GM21447 (cell line): Measurements from ENCODE around the gene SLC15A3.

ENCODE experiments used
- ATAC-seq: cut with Tn5 transposase; IDR thresholded peaks from one replicate; pipeline ENCODE4 v1.9.1; 2021; ENCODE audit not compliant: unreplicated experiment

SLC15A3 gene

DNA sequence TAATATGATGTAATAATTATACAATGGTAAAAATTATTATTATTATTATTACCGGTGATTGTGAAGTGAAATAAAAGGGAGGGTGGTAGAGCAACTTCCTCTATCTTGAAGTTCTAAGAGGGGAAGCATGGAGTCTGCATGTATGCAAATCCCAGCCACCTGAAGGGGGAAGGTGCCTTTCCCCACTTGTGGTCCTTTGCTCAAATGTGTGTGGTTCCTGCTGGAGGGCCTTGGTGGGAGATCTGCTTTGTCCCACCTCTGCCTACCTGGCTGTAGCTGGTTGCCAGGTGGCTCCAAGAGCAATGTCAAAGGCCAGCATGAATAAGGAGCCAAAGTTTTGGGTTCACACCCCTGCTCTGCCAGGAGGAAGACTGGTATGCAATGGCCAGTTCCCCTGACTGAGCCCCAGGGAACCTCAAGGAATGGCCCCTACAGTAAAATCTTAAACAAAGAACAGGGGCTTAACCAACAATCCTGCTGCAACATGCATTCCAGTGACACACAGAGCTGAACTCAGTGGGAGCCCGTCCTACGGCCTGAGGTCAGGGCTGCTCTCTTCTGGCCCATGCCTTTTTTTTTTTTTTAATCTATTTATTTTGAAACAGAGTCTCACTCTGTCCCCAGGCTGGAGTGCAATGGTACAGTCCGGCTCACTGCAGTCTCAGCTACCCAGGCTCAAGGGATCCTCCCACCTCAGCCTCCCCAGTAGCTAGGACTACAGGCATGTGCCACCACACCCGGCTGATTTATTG is 19.2 kb downstream of the SLC15A3 start:
- ATAC-seq = no peak

GRCh38 chr11:60931917-60932316 is 20.1 kb downstream of the SLC15A3 start:
- ATAC-seq = no peak

GRCh38 chr11:60930394-60930793 is 21.6 kb downstream of the SLC15A3 start:
- no peak for ATAC-seq

- ATAC-seq = no peak
Measured at GRCh38 chr11:60929764-60930163, 22.2 kb downstream of the SLC15A3 start.

DNA sequence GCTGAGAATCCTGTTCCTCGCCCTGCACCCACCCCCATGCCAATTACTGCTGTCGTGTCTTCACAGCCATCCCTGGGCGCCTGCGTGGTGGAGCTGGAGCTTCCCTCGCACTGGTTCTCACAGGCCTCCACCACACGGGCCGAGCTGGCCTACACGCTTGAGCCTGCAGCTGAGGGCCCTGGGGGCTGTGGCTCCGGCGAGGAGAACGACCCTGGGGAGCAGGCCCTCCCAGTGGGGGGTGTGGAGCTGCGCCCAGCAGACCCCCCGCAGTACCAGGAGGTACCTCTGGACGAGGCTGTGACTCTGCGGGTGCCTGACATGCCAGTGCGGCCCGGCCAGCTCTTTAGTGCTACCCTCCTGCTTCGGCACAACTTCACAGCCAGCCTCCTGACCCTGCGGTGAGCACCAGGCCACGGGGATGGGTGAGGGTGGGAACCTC is 23.4 kb downstream of the SLC15A3 start:
- no peak for ATAC-seq

DNA sequence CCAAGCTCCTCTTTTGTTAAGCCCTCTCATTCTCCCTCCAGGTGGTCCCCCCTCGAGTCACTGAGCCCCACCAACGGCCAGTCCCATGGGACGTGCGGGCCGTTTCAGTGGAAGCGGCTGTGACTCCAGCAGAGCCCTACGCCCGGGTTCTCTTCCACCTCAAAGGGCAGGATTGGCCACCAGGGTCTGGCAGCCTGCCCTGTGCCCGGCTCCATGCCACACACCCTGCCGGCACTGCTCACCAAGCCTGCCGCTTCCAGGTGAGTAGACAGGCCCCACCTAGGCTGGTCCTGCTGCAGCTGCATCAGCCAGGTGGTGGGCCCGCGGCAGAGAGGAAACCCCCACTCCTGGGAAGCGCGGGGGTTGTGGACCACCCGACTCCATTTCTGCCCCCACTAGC is 24.4 kb downstream of the SLC15A3 start:
- no peak for ATAC-seq

DNA sequence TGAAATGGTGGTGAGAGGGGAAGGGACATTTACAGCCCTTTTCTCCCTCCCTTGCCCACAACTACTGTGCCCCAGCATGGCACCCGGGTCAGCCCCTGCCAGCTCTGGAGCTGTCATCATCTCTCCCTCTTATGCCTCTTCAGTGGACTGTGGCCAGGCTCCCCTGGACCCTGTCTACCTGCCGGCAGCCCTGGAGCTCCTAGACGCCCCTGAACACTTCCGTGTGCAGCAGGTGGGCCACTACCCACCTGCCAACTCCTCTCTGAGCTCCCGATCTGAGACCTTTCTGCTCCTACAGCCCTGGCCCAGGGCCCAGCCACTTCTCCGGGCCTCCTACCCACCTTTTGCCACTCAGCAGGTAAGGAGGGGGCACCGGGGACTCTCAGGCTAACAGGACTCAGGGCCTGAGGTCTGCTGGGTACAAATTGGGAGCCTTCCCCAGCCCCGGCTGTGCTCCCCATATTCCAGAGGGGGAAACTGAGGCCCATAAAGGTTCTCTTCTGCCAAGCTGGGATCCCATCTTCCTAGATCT is 24.8 kb downstream of the SLC15A3 start:
- no peak for ATAC-seq

DNA sequence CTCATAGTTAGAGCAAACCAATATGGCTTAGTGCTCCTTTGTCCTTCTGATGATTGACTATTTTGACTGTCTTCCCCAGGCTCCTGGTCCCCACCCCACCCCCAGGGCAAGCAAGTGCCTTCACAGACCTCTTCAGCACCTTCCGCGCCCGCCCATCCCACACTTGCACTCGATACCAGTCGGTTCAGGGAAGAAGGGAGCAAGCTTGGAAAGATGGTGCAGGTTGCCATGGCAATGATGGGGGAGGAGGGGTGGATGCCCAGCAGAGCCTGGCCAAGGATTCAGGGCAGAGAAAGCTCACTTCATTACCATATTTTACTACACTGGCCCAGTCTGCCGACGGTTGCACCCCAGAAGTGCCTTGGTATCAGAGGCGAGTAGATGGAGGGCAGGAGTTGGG is 25.5 kb downstream of the SLC15A3 start:
- no peak for ATAC-seq

GRCh38 chr11:60925868-60926267 is 26.1 kb downstream of the SLC15A3 start:
- no peak for ATAC-seq

DNA sequence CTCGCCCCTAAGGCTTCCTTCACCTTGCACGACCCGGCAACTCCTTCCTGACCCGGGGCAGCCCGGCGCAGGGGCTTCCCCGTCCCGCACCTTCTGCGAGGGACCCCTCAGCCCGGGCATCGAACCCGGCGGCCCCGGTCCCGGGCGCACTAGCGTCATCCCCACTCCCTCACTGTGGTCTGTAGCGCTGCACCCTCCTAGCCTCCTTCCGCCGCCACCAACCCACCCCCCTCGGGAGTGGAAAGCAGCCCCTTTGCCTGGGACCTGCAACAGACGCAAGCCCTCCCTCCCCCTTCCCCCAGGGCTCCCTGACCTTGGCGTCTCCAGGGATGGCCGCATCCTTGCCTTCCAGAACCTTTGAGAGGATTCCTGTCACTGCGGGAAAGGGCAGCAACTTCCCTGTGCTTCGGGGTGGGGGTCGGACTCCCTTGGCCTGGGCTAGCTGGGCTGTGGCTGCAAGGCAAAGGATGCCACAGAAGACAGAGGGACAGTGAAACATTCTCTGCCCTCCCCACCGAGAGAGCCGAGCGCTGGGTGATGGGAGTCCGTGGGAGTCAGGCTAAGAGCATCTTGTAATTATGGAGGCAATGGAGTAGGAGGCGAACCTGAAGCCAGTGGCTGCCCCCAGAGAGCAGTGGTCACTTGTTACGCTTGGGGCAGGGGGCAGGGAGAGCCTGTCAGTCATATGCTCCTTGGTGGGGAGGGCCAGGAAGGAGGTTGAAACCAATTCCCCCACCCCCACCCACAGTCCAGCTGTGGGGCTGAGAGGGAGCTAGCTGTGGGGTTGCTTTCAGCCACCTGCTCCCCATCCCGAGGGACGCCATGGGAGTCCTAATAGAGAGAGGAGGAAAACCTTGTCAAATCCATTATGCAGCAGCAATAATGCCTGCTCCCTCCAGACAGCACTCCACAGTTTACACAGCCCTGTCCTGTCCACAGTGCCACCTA is 26.8 kb downstream of the SLC15A3 start:
- ATAC-seq = no peak

GRCh38 chr11:60924110-60924905 is 27.7 kb downstream of the SLC15A3 start, which contains the start of gene TMEM132A:
TSS of gene TMEM132A (plus strand) at chr11:60924460. CDS start at chr11:60924634, 174 bp downstream.
- no peak for ATAC-seq

DNA sequence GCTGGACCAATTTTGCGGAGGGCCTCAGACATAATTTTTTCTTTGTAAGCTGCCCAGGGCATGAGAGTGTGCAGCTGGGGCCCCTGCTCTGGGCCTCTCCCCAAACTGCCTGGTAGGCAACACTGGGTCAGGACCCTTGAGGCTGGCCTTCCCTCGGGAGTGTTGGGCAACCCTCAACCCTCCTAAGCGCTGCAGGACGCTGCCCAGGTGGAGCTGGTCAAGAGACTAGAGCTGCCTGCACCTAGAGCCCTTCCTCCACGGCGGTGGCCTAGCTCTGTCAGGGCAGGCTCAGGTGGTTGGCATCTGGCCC is 28.2 kb downstream of the SLC15A3 start:
- ATAC-seq = no peak

DNA sequence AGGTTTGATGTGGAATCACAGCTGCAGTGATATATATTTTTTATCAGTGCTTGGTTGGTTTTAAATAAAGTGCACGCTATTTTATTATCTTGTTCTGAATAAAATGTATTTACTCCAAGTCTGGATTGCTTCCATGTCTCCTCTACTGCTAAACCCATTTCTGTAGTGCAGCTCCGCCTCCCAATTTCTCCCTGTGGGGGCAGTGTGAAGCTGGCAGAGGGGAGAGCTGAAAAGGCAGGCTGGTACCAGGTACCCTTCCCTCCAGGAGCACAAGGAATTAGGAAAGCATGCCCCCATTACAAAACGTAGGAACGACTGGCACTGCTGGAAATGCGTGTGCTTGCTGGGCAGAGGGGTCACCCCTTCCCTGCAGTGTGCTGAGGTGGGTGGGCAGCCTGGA is 28.6 kb downstream of the SLC15A3 start:
- ATAC-seq = no peak

DNA sequence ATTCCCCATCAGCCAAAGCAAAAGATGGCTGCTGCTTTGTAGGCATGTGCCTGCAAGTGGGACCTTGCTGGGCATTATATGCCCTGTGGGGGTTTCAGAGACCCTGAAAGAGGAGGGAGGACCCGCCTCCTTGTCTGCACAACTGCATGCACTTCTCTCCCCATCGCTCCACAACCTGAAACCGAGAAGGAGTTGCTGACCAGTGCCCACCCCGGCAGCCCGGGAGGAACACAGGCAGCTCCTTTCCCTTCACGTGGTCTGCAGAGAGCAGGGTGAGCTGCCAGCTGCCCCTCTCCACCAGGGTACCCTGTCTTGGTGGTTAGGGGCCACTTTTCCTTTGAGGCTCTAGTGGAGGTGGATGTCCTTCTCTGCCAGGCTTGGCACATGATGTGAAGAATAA is 29.1 kb downstream of the SLC15A3 start:
- ATAC-seq = no peak

DNA sequence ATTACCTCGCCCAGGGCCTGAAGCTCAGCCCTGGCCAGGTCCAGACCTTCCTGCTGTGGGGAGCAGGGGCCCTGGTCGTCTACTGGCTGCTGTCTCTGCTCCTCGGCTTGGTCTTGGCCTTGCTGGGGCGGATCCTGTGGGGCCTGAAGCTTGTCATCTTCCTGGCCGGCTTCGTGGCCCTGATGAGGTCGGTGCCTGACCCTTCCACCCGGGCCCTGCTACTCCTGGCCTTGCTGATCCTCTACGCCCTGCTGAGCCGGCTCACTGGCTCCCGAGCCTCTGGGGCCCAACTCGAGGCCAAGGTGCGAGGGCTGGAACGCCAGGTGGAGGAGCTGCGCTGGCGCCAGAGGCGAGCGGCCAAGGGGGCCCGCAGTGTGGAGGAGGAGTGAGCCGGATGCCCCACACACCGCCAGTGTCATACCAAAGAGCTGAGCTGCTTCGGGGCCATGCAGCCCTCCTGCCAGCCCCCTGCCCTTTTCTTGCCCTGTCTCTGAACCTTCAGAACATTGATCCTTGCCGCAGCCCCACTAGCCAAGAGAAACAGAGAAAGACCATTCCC is 30.1 kb downstream of the SLC15A3 start:
- ATAC-seq = no peak

DNA sequence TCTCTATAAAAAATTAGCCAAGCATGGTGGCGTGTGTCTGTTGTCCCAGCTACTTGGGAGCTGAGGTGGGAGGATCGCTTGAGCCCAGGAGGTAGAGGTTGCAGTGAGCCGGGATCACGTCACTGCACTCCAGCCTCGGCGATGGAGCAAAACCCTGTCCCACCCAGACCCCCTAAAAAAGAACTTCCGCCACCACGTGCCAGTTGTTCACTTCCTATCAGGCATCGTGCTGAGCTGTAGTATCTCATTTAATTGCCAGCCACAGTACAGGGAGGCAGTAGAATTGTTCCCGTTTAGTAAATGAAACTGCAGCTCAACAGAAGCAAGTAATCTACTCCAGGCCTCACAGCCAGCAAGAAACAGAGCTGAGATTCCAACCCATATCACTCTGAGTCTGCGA is 30.7 kb downstream of the SLC15A3 start:
- ATAC-seq = no peak

GRCh38 chr11:60919956-60920355 is 32.0 kb downstream of the SLC15A3 start:
- ATAC-seq = no peak

DNA sequence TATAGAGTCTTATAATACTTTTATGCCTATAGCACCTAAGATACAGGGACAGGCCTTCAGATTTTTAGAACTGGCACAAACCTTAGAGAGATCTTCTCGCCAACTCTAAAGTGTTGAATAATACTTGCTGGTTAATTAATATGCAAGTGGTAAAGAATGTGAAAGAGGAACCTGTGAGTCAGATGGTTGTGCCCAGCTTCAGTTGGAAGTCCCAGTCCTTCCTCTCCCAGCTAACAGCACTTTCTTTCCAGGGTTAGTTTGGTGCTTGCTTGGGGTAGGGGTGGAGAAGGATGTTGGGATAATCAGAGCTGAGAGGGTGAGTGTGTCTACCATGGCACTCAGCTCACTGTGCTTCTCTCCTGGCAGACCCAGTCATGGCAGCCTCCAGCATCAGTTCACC is 32.7 kb downstream of the SLC15A3 start:
- ATAC-seq = no peak

GRCh38 chr11:60918939-60919265 is 33.1 kb downstream of the SLC15A3 start:
- ATAC-seq = no peak

DNA sequence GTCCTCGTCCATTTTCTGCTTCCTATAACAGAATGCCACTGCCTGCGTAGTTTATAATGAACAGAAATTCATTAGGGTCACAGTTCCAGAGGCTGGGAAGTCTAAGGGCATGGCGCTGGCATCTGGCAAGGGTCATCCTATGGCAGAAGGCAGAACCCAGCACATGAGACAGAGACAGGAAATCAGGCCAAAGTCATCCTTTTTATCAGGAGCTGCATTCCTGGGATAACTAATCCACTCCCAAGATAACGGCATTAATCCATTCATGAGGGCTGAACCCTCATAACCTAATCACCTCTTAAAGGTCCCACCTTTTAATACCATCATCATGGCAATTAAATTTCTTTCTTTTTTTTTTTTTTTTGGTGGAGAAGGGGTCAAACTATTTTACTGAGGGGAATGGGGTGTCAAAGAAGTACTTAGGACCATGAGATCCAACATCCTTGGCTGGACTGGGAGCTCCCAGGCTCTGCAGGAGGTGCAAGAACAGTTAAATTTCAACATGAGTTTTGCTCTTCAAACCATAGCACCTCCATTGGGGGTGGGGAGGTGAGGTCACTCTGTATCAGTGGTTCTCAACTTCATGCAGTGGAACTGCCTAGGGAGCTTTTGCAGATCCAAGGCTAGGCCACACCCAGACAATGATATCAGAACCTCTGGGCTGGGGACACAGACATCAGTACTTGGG is 33.6 kb downstream of the SLC15A3 start:
- ATAC-seq = no peak
